Heart right ventricle (tissue), 16 donors: ENCODE results near the gene LAMA2. TPM values are rescaled to one million over a fixed set of nuclear protein-coding genes. Genes with fewer than 3 reads are reported as not detected.

Experiments
- ATAC-seq, 8 donors: fragments of 200-7000 bp; cut with Tn5 transposase; one replicate each; pipeline ENCODE4 v1.9.1; 2020; ENCODE audit warnings: mild to moderate bottlenecking in 8 of 8, moderate library complexity in 8 of 8, moderate number of reproducible peaks in 1 of 8
- DNase-seq, 2 donors: peaks; one replicate each; pipeline ENCODE4 v3.0.0-alpha.2; 2020
- H3K27ac ChIP-seq, 10 donors: fragments of 200-600 bp; sonication (generic) in 2 of 10; one replicate each; pipeline versions ENCODE4 v1.5.0 to v1.8.0; 2020 to 2022; ENCODE audit warnings: mild to moderate bottlenecking in 3 of 10
- H3K27me3 ChIP-seq, 7 donors: fragments of 200-600 bp; one replicate each; pipeline ENCODE4 v1.8.0; 2021 to 2022; ENCODE audit warnings: mild to moderate bottlenecking in 2 of 7
- H3K36me3 ChIP-seq, 9 donors: fragments of 200-600 bp; sonication (generic) in 1 of 9; one replicate each; pipeline versions ENCODE4 v1.5.0 to v1.8.0; 2020 to 2022; ENCODE audit warnings: mild to moderate bottlenecking in 2 of 9
- H3K4me1 ChIP-seq, 9 donors: fragments of 200-600 bp; sonication (generic) in 1 of 9; one replicate each; pipeline versions ENCODE4 v1.5.0 to v1.8.0; 2020 to 2022; ENCODE audit warnings: mild to moderate bottlenecking in 4 of 9
- H3K4me3 ChIP-seq, 10 donors: fragments of 200-600 bp; sonication (generic) in 2 of 10; one replicate each; pipeline versions ENCODE4 v1.5.0 to v1.8.0; 2020 to 2022; ENCODE audit warnings: mild to moderate bottlenecking in 7 of 10, moderate library complexity in 2 of 10
- H3K9me3 ChIP-seq, 11 donors: fragments of 200-600 bp in 10 of 11; sonication (generic) in 2 of 11; one replicate each; pipeline versions ENCODE4 v1.5.0 to v1.8.0; 2013 to 2022; ENCODE audit warnings: mild to moderate bottlenecking in 2 of 11, control low read depth in 1 of 11, moderate library complexity in 1 of 11
- WGBS, 2 donors: extraction: QIAGEN DNeasy Blood & Tissue Kit; methylation state at CpG; one replicate each; pipeline ENCODE4 v1.1.7; 2013; ENCODE audit warnings: inconsistent platforms in 1 of 2; 5-methylcytosine and 5-hydroxymethylcytosine counted together
- intact Hi-C, 10 donors: fragments of 100-400 bp; cut with DNase I; formaldehyde crosslinking; loops; one replicate each; pipeline versions ENCODE4 v1.11.1 to v1.14.2; 2022
- polyA plus RNA-seq, 2 donors: library from polyadenylated mRNA; stranded (reverse); fragments of 200-250 nt; gene quantifications; one replicate each; pipeline ENCODE4 v1.2.3, GENCODE V29; 2013
- total RNA-seq, 10 donors: library from RNA; stranded (reverse); fragmentation: NEBNext Ultra II Directional in 3 of 10; extraction: Animal tissue kit (Norgen Biotek cat#: 25700) in 3 of 10; gene quantifications; one replicate each; pipeline versions ENCODE4 v1.2.1 to v1.2.4, GENCODE V29; 2021 to 2023
- TF ChIP-seq, protein P1 (sequence below), 9 donors: fragments of 200-600 bp; sonication (generic) in 2 of 9; IDR thresholded peaks; one replicate each; pipeline versions ENCODE4 v1.5.0 to v1.8.0; 2021 to 2022; ENCODE audit warnings: antibody characterized with exemption in 9 of 9, mild to moderate bottlenecking in 5 of 9, moderate library complexity in 1 of 9
- donor health status: Arrhythmogenic right ventricular cardiomyopathy.
- donor health status: ischemic (EF 13 %, LVEDD 7.1; RV severe dilation, severe dysfunction).
- donor health status: healthy with polysubstance abuse.
- donor health status: DM: no; HTN: yes; CAD: no.
- donor health status: DM: no; HTN: no; CAD: no.
- donor health status: ischemic (EF 25% LVEDD 6.9; RV normal size, moderate dysfunction).
- donor health status: ischemic (EF 25% LVEDD 5.7; RV mildly dilated, moderate dysfunction).
- donor health status: healthy.
- donor health status: DM: yes; HTN: yes; CAD: no.
- donor health status: Ischemic cardiomyopathy.
- donor health status: ischemic (EF 35%, LVEDD 5.7; RV mildly dilated, moderate dysfunction).
- donor health status: nonischemic (EF 11% LVEDD 7.7; RV severe dilation, severe dysfunction).
- donor health status: DM: yes; HTN: yes; CAD: no.
- donor health status: PGD.
- donor health status: ischemic (EF 29% LVEDD 5.4; RV normal size, mild dysfunction).
- donor health status: nonischemic (EF 23%, LVEDD 6.1; RV moderate dilation, normal function).

LAMA2 gene
- total and polyA plus RNA-seq, 12 donors, result 31.1 to 293 (median 223) TPM

DNA sequence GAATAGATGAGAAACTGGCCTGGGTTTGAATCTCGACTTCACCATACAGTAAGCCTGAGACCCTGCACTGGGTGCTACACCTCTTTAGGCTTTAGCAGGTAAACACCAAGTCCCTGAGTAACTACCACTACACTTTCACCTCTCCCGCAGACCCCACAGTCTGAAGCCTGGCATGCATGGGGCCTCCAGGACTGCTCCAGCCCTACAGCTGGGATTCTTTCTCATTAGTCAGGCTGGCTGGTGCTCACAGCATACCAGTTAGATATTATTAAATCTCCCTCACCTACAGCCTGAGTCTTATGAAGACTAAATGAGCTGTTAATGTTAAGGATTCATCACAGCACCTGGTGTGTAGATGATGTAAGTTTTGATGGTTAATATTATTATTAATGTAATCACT, 438.4 kb downstream of the LAMA2 start:
- peaks cover 0 to 8% (median 5%) of the 10 kb centered on the region in 9 donors for H3K4me1 ChIP-seq
- intact Hi-C loops, result no loop called here
- H3K27me3 ChIP-seq, result no peaks in the 10 kb centered on the region
- TF ChIP-seq, protein P1, sequence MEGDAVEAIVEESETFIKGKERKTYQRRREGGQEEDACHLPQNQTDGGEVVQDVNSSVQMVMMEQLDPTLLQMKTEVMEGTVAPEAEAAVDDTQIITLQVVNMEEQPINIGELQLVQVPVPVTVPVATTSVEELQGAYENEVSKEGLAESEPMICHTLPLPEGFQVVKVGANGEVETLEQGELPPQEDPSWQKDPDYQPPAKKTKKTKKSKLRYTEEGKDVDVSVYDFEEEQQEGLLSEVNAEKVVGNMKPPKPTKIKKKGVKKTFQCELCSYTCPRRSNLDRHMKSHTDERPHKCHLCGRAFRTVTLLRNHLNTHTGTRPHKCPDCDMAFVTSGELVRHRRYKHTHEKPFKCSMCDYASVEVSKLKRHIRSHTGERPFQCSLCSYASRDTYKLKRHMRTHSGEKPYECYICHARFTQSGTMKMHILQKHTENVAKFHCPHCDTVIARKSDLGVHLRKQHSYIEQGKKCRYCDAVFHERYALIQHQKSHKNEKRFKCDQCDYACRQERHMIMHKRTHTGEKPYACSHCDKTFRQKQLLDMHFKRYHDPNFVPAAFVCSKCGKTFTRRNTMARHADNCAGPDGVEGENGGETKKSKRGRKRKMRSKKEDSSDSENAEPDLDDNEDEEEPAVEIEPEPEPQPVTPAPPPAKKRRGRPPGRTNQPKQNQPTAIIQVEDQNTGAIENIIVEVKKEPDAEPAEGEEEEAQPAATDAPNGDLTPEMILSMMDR (IDR thresholded peaks at IDR 0.05), result no peak
- H3K9me3 ChIP-seq, result no peaks in the 10 kb centered on the region
- DNase-seq (no peak), ATAC-seq (peak in 2 of 8 donors; percentile 6 to 22)
- 82 to 85% methylated on average over 2 of the region's 2 CpGs for WGBS, 2 donors
- H3K27ac ChIP-seq, result no peak overlapping the region
- H3K4me3 ChIP-seq, result no peak overlapping the region
- H3K36me3 ChIP-seq, result peaks cover 0 to 100% (median 29%) of the 10 kb centered on the region in 9 donors

DNA sequence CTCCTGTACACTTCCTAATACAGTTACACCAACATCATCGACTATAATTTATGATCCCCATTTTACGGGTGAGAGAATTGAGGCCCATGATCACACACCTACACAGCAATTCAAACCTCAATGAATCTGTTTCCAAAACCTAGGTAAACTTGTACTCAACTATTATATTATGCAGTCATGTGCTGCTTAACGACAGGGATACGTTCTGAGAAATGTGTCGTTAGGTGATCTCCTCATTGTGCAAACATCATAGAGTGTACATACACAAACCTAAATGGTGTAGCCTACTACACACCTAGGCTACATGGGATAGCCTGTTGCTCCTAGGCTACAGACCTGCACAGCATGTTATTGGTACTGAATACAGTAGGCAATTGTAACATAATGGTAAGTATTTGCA, 441.4 kb downstream of the LAMA2 start:
- 95% methylated on average over 5 of the region's 5 CpGs for whole genome bisulfite sequencing, 2 donors
- H3K4me1 ChIP-seq, result peaks cover 0 to 3% (median 0%) of the 10 kb centered on the region in 9 donors

DNA sequence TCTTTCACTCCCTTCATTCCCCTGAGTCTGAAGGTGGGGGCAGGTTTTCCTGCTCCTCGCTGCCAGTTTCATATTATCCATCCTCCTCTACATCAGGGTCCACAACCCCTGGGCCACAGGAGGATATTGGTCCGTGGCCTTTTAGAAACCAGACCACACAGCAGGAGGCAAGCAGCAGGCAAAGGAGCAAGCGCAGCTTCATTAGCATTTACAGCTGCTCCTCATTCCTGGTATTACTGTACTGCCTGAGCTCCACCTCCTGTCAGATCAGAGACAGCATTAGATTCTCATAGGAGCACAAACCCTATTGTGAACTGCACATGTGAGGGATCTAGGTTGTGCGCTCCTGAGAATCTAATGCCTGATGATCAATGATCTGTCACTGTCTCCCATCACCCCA, 446.7 kb downstream of the LAMA2 start:
- H3K4me1 ChIP-seq, result peaks cover 0 to 3% (median 0%) of the 10 kb centered on the region in 9 donors
- no peaks in the 10 kb centered on the region for H3K9me3 ChIP-seq
- TF ChIP-seq, protein P1 (IDR thresholded peaks at IDR 0.05), result no peak
- H3K36me3 ChIP-seq, result peaks cover 0 to 98% (median 24%) of the 10 kb centered on the region in 9 donors
- no peak overlapping the region for H3K4me3 ChIP-seq
- DNase-seq, result no peak
- intact Hi-C loops, result no loop called here
- H3K27me3 ChIP-seq, result no peaks in the 10 kb centered on the region
- ATAC-seq, result peak in 3 of 8 donors; percentile 12 to 32 (median 15)
- no peak overlapping the region for H3K27ac ChIP-seq
- 79 to 88% methylated on average over 4 of the region's 4 CpGs for WGBS, 2 donors

More for the DNA sequence above, 441.4 kb downstream of the LAMA2 start:
- no peak for ATAC-seq
- DNase-seq, result no peak
- Histone ChIP-seq H3K36me3 (peaks cover 0 to 100% (median 23%) of the 10 kb centered on the region in 9 donors), H3K27ac (no peak overlapping the region), H3K9me3 (no peaks in the 10 kb centered on the region), H3K4me3 (no peak overlapping the region), H3K27me3 (no peaks in the 10 kb centered on the region)
- intact Hi-C loops, result no loop called here
- TF ChIP-seq, protein P1 (IDR thresholded peaks at IDR 0.05), result no peak

DNA sequence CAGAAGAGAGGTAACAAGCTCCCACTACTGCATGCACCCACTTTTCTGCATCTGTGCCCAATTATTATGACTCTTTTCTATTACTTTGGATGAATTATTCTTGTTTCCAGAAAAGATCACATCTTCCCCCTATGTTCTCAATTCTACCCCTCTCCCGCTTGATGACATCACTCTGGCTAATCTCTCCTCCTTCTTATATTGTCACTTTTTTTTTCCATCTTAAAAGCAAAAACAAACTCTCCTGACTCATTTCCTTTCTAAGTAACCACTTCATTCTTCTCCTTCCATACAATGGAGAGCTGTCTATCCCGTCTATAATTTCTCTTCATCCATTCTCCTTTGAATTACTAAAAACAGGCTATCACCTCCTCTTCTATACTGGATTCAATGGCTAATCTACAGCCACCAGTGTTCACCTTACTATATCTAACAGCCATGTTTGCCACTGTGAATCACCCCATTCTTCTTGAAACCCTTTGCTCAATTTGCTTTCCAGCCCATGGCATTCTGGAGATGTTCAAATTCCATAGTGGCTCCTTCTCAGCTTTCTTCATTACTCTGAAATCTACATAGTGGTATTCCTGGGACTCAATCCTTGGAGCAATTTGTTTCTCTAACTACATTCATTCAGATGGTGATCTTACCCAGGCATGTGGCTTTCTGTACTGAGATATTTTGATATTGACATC, 448.7 kb downstream of the LAMA2 start:
- Histone ChIP-seq H3K27me3 (no peaks in the 10 kb centered on the region), H3K4me3 (no peak overlapping the region), H3K4me1 (peaks cover 0 to 3% (median 0%) of the 10 kb centered on the region in 9 donors), H3K27ac (no peak overlapping the region), H3K36me3 (peaks cover 0 to 93% (median 24%) of the 10 kb centered on the region in 9 donors), H3K9me3 (no peaks in the 10 kb centered on the region)
- 69 to 70% methylated on average over 2 of the region's 2 CpGs for WGBS, 2 donors
- intact Hi-C loops, result no loop called here
- TF ChIP-seq, protein P1 (IDR thresholded peaks at IDR 0.05), result no peak
- DNase-seq, result no peak
- ATAC-seq, result no peak
